ENCODE measurements around the gene ZFC3H1. TPM values are rescaled to one million over a fixed set of nuclear protein-coding genes. Genes with fewer than 3 reads are reported as not detected.
"Not testable (repeated sequence)": the region's sequence is repeated elsewhere in the genome, so short reads cannot be mapped to it uniquely, and the experiment has no call there.

ZFC3H1 gene
- total and polyA plus RNA-seq, 8 donors = 8.6 to 32.6 (median 18.8) TPM

- H3K4me3 ChIP-seq = no peak overlapping the region
- H3K27me3 ChIP-seq = no peaks in the 10 kb centered on the region
- no peaks in the 10 kb centered on the region for H3K36me3 ChIP-seq
- H3K9me3 ChIP-seq = no peaks in the 10 kb centered on the region
- intact Hi-C loops (cut with DNase I) = no loop called here
- 52 to 58% methylated on average over 3 of the region's 3 CpGs for WGBS, 2 donors
- DNase-seq (no peak), FAIRE-seq (no peak), ATAC-seq (peak in 1 of 4 donors; percentile 68)
- no peak for TF ChIP-seq CTCF (IDR thresholded peaks at IDR 0.05)
- no peak overlapping the region for H3K27ac ChIP-seq
- H3K4me1 ChIP-seq = no peaks in the 10 kb centered on the region
Observed at GRCh38 chr12:71581206-71581605, 82.4 kb downstream of the ZFC3H1 start.

- DNase-seq = no peak
- Histone ChIP-seq H3K27ac (no peak overlapping the region), H3K27me3 (no peaks in the 10 kb centered on the region), H3K4me3 (no peak overlapping the region), H3K4me1 (no peaks in the 10 kb centered on the region), H3K36me3 (no peaks in the 10 kb centered on the region), H3K9me3 (no peaks in the 10 kb centered on the region)
- intact Hi-C loops (cut with DNase I) = no loop called here
- FAIRE-seq = no peak
- 59 to 62% methylated on average over 5 of the region's 5 CpGs for WGBS, 2 donors
- no peak for TF ChIP-seq CTCF (IDR thresholded peaks at IDR 0.05)
- no peak for ATAC-seq
Observed at GRCh38 chr12:71578694-71579258, 84.9 kb downstream of the ZFC3H1 start.

GRCh38 chr12:71576496-71576895 lies 87.2 kb downstream of the ZFC3H1 start:
- FAIRE-seq (no peak), ATAC-seq (no peak), DNase-seq (no peak)
- WGBS, 2 donors = 76 to 82% methylated on average over 3 of the region's 3 CpGs
- no peak for TF ChIP-seq CTCF (IDR thresholded peaks at IDR 0.05)
- H3K27ac ChIP-seq = no peak overlapping the region
- H3K9me3 ChIP-seq = no peaks in the 10 kb centered on the region
- no peak overlapping the region for H3K4me3 ChIP-seq
- H3K4me1 ChIP-seq = no peaks in the 10 kb centered on the region
- H3K36me3 ChIP-seq = no peaks in the 10 kb centered on the region
- H3K27me3 ChIP-seq = no peaks in the 10 kb centered on the region
- intact Hi-C loops (cut with DNase I) = no loop called here

- ATAC-seq; FAIRE-seq; intact Hi-C loops (cut with DNase I); H3K4me1 ChIP-seq; H3K9me3 ChIP-seq; DNase-seq; H3K36me3 ChIP-seq; H3K27me3 ChIP-seq; H3K4me3 ChIP-seq; H3K27ac ChIP-seq: not testable (repeated sequence)
- 88 to 94% methylated on average over 6 of the region's 6 CpGs for WGBS, 2 donors
Observed at GRCh38 chr12:71569885-71570284, 93.8 kb downstream of the ZFC3H1 start.

GRCh38 chr12:71567537-71567936 lies 96.1 kb downstream of the ZFC3H1 start:
- no peak for FAIRE-seq
- 62 to 67% methylated on average over 3 of the region's 3 CpGs for WGBS, 2 donors

More at GRCh38 chr12:71567537-71567936, 96.1 kb downstream of the ZFC3H1 start:
- Histone ChIP-seq H3K4me3 (no peak overlapping the region), H3K27me3 (no peaks in the 10 kb centered on the region), H3K9me3 (no peaks in the 10 kb centered on the region), H3K36me3 (no peaks in the 10 kb centered on the region), H3K4me1 (no peaks in the 10 kb centered on the region), H3K27ac (no peak overlapping the region)
- no peak for DNase-seq
- TF ChIP-seq CTCF (IDR thresholded peaks at IDR 0.05) = no peak
- no peak for ATAC-seq
- intact Hi-C loops (cut with DNase I) = no loop called here

All from pancreas (tissue), 10 donors.